NCI-H69 (cell line): ENCODE data around the gene STAG1.
"Not testable (repeated sequence)": the region's sequence is repeated elsewhere in the genome, so short reads cannot be mapped to it uniquely, and the experiment has no call there.

Experiments
- DNase-seq: peaks from one replicate; lab custom pipeline; 2025; lab: John Stamatoyannopoulos, UW

Gene STAG1

GRCh38 chr3:136745916-136746315 is 6.3 kb downstream of the STAG1 start:
- DNase-seq, result no peak

GRCh38 chr3:136741063-136741462 is 11.1 kb downstream of the STAG1 start:
- no peak for DNase-seq

GRCh38 chr3:136740351-136740958 is 11.7 kb downstream of the STAG1 start:
- DNase-seq, result no peak

GRCh38 chr3:136736950-136737349 is 15.2 kb downstream of the STAG1 start:
- not testable (repeated sequence) for DNase-seq

GRCh38 chr3:136735103-136735502 is 17.1 kb downstream of the STAG1 start:
- DNase-seq, result no peak

- DNase-seq, result peak; percentile 22
Measured at GRCh38 chr3:136734382-136735070, 17.7 kb downstream of the STAG1 start.

GRCh38 chr3:136733317-136733833 is 18.8 kb downstream of the STAG1 start:
- no peak for DNase-seq

GRCh38 chr3:136731274-136731884 is 20.8 kb downstream of the STAG1 start:
- DNase-seq, result no peak

GRCh38 chr3:136730595-136731273 is 21.4 kb downstream of the STAG1 start:
- no peak for DNase-seq

GRCh38 chr3:136728918-136729317 is 23.3 kb downstream of the STAG1 start:
- DNase-seq, result no peak

- DNase-seq, result peak; percentile 2
Measured at GRCh38 chr3:136728473-136728872, 23.7 kb downstream of the STAG1 start.

GRCh38 chr3:136725468-136725867 is 26.7 kb downstream of the STAG1 start:
- no peak for DNase-seq

- DNase-seq, result not testable (repeated sequence)
Measured at GRCh38 chr3:136722916-136723315, 29.3 kb downstream of the STAG1 start.

- not testable (repeated sequence) for DNase-seq
Measured at GRCh38 chr3:136722399-136722798, 29.8 kb downstream of the STAG1 start.

- DNase-seq, result no peak
Measured at GRCh38 chr3:136720091-136720490, 32.1 kb downstream of the STAG1 start.

GRCh38 chr3:136716629-136717028 is 35.5 kb downstream of the STAG1 start:
- DNase-seq, result no peak

GRCh38 chr3:136714020-136714419 is 38.2 kb downstream of the STAG1 start:
- DNase-seq, result no peak

GRCh38 chr3:136712941-136713340 is 39.2 kb downstream of the STAG1 start:
- DNase-seq, result no peak

- not testable (repeated sequence) for DNase-seq
Measured at GRCh38 chr3:136711888-136712287, 40.3 kb downstream of the STAG1 start.

- no peak for DNase-seq
Measured at GRCh38 chr3:136711277-136711676, 40.9 kb downstream of the STAG1 start.

GRCh38 chr3:136709775-136710174 is 42.4 kb downstream of the STAG1 start:
- DNase-seq, result not testable (repeated sequence)

- no peak for DNase-seq
Measured at GRCh38 chr3:136708333-136708985, 43.7 kb downstream of the STAG1 start.
